SK-N-SH treated with all-trans-retinoic acid at 6 μM for 48 hours (cell line): ENCODE data around the gene VPS13D.

Experiments used
- ARNTL ChIP-seq: fragments of 450-650 bp; formaldehyde crosslinking; IDR thresholded peaks from 2 replicates; pipeline ENCODE4 v1.5.0; 2020; ENCODE audit warnings: low read depth, mild to moderate bottlenecking, moderate library complexity, borderline replicate concordance
- OSR1 ChIP-seq: fragments of 250-450 bp; sonication (Bioruptor Pico); IDR thresholded peaks from 2 replicates; pipeline ENCODE4 v1.8.0; 2022; ENCODE audit warnings: moderate library complexity, mild to moderate bottlenecking, inconsistent platforms
- ZFP3 ChIP-seq: fragments of 250-450 bp; sonication (Bioruptor Pico); IDR thresholded peaks from 2 replicates; pipeline ENCODE4 v1.5.0; 2020; ENCODE audit warnings: mild to moderate bottlenecking, moderate library complexity
- TF ChIP-seq, protein P1 (sequence below): fragments of 250-450 bp; sonication (Bioruptor Pico); IDR thresholded peaks from 2 replicates; pipeline ENCODE4 v1.5.0; 2020; ENCODE audit warnings: mild to moderate bottlenecking, moderate library complexity
- TF ChIP-seq, protein P2 (sequence below): fragments of 250-450 bp; sonication (Bioruptor Pico); IDR thresholded peaks from 2 replicates; pipeline ENCODE4 v1.8.0; 2020; ENCODE audit warnings: mild to moderate bottlenecking, moderate library complexity, borderline replicate concordance

DNA sequence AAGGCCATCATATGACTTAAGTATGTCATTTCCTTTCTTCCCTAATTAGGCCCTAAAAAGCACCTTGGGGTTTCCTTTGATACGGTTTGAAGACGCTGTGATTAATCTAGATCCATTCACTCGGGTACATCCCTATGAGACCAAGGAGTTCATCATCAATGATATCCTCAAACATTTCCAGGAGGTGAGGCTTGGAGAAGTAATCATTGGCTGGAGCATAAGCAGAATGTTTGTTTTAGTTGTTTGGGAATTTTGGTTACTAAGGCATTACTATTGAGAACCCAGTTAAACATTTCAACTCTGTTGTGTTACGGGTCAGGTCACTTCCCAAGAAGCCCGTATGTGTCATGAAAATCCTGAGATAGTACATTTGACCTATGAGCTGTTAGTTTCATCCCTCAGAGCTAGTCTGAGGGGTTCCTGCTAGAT is 185.2 kb downstream of the VPS13D start:
- no peak for TF ChIP-seq ZFP3 (CRISPR knock-in tag)
- TF ChIP-seq, protein P1, sequence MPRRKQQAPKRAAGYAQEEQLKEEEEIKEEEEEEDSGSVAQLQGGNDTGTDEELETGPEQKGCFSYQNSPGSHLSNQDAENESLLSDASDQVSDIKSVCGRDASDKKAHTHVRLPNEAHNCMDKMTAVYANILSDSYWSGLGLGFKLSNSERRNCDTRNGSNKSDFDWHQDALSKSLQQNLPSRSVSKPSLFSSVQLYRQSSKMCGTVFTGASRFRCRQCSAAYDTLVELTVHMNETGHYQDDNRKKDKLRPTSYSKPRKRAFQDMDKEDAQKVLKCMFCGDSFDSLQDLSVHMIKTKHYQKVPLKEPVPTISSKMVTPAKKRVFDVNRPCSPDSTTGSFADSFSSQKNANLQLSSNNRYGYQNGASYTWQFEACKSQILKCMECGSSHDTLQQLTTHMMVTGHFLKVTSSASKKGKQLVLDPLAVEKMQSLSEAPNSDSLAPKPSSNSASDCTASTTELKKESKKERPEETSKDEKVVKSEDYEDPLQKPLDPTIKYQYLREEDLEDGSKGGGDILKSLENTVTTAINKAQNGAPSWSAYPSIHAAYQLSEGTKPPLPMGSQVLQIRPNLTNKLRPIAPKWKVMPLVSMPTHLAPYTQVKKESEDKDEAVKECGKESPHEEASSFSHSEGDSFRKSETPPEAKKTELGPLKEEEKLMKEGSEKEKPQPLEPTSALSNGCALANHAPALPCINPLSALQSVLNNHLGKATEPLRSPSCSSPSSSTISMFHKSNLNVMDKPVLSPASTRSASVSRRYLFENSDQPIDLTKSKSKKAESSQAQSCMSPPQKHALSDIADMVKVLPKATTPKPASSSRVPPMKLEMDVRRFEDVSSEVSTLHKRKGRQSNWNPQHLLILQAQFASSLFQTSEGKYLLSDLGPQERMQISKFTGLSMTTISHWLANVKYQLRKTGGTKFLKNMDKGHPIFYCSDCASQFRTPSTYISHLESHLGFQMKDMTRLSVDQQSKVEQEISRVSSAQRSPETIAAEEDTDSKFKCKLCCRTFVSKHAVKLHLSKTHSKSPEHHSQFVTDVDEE (CRISPR knock-in tag) = no peak
- TF ChIP-seq ARNTL (CRISPR knock-in tag) = no peak
- TF ChIP-seq, protein P2, sequence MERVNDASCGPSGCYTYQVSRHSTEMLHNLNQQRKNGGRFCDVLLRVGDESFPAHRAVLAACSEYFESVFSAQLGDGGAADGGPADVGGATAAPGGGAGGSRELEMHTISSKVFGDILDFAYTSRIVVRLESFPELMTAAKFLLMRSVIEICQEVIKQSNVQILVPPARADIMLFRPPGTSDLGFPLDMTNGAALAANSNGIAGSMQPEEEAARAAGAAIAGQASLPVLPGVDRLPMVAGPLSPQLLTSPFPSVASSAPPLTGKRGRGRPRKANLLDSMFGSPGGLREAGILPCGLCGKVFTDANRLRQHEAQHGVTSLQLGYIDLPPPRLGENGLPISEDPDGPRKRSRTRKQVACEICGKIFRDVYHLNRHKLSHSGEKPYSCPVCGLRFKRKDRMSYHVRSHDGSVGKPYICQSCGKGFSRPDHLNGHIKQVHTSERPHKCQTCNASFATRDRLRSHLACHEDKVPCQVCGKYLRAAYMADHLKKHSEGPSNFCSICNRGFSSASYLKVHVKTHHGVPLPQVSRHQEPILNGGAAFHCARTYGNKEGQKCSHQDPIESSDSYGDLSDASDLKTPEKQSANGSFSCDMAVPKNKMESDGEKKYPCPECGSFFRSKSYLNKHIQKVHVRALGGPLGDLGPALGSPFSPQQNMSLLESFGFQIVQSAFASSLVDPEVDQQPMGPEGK = no peak
- no peak for TF ChIP-seq OSR1 (CRISPR knock-in tag)
